Measurements from ENCODE around the gene OSM.

DNA sequence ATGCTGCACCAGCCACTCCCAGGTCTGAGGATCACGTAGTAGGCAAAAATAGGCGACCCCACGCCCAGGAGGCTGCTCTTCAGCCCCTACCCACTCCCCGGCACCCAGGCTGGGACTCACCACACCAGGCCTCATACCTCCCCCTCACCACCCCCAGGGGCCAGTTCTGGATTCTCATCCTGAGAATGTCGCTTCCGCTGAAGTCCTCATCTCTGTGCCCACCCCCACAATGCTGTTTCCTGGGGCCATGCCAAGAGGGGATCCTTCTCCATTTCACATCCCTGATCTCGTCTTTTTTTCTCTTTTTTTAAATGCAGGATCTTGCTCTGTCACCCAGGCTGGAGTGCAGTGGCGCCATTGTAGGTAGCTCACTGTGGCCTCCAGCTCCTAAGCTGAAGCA lies 1.7 kb upstream of the OSM start:
- TF ChIP-seq CTCF (IDR thresholded peaks at IDR 0.05) (no peak), POLR2A (IDR thresholded peaks at IDR 0.05) (no peak)

Measured in body of pancreas (tissue), 4 donors.